Measurements from ENCODE around the gene TBC1D3H.
"Not testable (repeated sequence)": the region's sequence is repeated elsewhere in the genome, so short reads cannot be mapped to it uniquely, and the experiment has no call there.

The TBC1D3H gene

GRCh38 chr17:36388385-36389245 is at the start of gene TBC1D3H:
Gene TBC1D3H (minus strand): TSS chr17:36388435. CDS start chr17:36386895, 1,540 bp downstream.
- not testable (repeated sequence) for DNase-seq (ENCODE audit: low spot score)

GRCh38 chr17:36428891-36429290 is 40.7 kb upstream of the TBC1D3H start:
- DNase-seq (ENCODE audit: low spot score), result not testable (repeated sequence)

- DNase-seq (ENCODE audit: low spot score), result not testable (repeated sequence)
These were observed 27.1 kb upstream of the TBC1D3H start for GRCh38 chr17:36415180-36415941.

- not testable (repeated sequence) for DNase-seq (ENCODE audit: low spot score)
These were observed 2.9 kb upstream of the TBC1D3H start for GRCh38 chr17:36390943-36391645.

GRCh38 chr17:36375938-36376337 is 12.3 kb downstream of the TBC1D3H start:
- DNase-seq (ENCODE audit: low spot score), result not testable (repeated sequence)

- not testable (repeated sequence) for DNase-seq (ENCODE audit: low spot score)
These were observed 25.7 kb downstream of the TBC1D3H start for GRCh38 chr17:36362496-36362895.
